ENCODE results near the gene CNPY3.

Gene CNPY3

DNA sequence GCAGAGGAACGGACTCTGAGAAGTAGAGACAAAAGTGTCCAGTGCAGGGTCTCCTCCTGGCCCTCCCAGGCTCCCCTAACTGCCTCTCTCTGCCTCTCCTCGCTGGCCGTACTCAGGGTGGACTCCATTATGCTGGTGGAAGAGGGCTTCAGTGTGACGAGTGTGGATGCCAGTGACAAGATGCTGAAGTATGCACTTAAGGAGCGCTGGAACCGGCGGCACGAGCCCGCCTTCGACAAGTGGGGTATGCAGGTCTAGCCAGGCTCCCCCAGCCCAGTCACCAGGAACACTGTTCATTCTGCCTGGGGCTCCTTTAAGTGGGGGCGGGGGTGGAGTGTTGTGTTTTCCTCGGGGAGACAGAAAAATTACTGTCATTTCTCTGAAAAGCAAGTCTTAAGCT, 32.8 kb downstream of the CNPY3 start:
- no peak for DNase-seq

DNA sequence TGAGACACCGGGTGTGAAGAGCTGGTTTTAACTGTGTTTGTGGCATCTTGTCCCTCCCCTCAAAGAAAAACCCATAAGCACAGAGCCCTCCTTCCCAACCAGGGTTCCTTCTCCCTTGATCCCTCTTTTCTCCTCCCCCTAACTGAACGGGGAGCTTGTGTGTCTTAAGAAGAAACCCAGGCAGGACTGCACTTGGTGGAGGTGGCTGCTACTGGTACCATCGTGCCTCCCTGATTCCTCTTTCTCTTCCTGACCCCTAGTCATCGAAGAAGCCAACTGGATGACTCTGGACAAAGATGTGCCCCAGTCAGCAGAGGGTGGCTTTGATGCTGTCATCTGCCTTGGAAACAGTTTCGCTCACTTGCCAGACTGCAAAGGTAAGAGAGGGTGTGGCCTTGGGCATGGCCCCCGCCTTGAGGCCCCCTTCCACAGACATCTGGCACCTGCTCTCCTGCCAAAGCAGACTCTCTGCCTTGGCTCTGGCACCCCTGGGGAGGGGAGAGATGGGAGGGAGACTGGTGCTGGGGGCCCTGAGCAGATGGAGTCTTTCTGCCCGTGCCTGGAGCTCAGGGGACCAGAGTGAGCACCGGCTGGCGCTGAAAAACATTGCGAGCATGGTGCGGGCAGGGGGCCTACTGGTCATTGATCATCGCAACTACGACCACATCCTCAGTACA, 33.4 kb downstream of the CNPY3 start:
- Mint-ChIP-seq H3K27me3 (peaks cover 8% of the 10 kb centered on the region), H3K9me3 (no peaks in the 10 kb centered on the region), H3K27ac (no peak overlapping the region), H3K4me3 (no peak overlapping the region), H3K4me1 (peaks cover 32% of the 10 kb centered on the region)
- ATAC-seq (no peak), DNase-seq (no peak)

More for the DNA sequence above, 32.8 kb downstream of the CNPY3 start:
- H3K27ac Mint-ChIP-seq = no peak overlapping the region
- peaks cover 8% of the 10 kb centered on the region for H3K27me3 Mint-ChIP-seq
- peaks cover 27% of the 10 kb centered on the region for H3K4me1 Mint-ChIP-seq
- ATAC-seq = no peak
- no peak overlapping the region for H3K4me3 Mint-ChIP-seq
- no peaks in the 10 kb centered on the region for H3K9me3 Mint-ChIP-seq

DNA sequence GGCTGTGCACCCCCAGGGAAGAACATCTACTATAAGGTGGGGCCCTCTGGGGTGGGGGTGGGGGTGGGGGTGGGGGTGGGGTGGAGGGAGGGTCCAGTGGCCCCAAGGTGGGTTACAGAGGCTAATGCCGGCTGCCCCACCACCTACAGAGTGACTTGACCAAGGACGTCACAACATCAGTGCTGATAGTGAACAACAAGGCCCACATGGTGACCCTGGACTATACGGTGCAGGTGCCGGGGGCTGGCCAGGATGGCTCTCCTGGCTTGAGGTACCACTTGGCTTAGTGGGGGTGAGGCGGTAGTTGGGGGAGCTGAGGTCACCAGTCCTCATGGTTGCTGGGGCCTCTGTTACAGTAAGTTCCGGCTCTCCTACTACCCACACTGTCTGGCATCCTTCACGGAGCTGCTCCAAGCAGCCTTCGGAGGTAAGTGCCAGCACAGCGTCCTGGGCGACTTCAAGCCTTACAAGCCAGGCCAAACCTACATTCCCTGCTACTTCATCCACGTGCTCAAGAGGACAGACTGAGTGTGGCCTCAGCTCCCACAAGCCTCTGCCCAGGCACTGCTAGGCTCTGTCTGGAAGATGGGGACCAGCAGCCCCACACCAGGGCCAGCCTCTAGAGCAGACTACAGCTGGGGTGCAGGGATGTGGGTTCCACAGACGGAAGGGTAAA, 34.0 kb downstream of the CNPY3 start:
- DNase-seq = no peak
- ATAC-seq = no peak
- H3K27ac Mint-ChIP-seq = no peak overlapping the region
- H3K27me3 Mint-ChIP-seq = peaks cover 8% of the 10 kb centered on the region
- H3K9me3 Mint-ChIP-seq = no peaks in the 10 kb centered on the region
- H3K4me3 Mint-ChIP-seq = no peak overlapping the region
- peaks cover 32% of the 10 kb centered on the region for H3K4me1 Mint-ChIP-seq

DNA sequence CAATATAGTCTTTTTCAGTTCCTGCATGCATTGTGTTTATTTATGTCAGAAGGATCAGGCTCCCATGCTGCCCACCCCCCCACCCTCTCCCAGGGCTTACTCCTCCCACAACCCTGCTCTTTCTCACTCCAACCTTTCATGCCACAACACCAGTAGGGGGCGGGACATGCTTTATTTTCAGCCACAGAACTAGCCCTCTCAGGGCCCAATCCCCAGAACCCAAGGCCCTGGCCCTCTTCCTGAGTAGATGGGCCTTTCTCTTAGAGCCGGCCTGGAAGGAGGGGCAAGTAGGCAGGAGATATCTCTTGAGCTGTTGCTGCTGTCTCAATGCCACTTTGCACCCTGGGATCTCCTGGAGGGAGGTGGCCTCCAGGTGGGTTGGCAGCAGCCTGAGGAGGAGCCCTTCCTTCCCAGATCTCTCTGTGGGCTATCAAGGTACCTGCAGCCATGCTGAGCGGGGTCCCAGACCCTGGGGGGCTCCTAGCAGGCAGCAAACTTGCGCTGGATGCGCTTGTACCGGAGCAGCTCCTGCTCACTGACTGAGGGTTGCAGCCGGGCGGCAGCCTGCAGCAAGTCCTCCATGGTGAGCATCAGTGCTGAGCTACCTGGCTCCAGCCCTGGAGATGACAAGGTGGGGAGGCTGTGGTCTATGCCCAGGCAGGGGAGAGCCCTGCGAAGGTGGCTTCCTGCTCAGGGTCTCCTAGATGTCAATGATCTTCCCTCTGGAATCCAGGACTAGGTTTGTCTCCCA, 34.8 kb downstream of the CNPY3 start:
- no peaks in the 10 kb centered on the region for H3K9me3 Mint-ChIP-seq
- no peak overlapping the region for H3K27ac Mint-ChIP-seq
- peak in 1 of 2 donors; percentile 35 for DNase-seq
- no peak overlapping the region for H3K4me3 Mint-ChIP-seq
- H3K27me3 Mint-ChIP-seq = peaks cover 8% of the 10 kb centered on the region
- H3K4me1 Mint-ChIP-seq = peaks cover 32% of the 10 kb centered on the region
- ATAC-seq = peak; percentile 64

DNA sequence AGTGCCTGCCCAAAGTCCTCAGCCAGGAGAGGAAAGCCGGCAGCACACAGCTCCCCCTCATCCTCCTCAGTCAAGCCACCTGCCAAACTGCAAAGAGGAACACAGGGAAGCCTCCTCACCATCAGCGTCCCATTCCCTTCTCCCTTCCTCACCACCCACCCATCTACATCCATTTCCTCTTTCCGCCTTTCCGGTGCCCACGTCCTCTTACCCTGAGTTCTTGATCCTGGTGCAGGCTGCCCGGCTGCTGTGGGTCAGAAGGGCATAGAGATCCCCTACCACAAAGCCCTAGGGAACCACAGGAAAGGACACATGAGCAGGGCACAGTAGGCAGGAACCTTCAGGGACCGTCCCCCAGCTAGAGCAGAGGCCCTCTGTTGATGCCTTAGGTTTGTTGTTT, 37.3 kb downstream of the CNPY3 start:
- no peak for ATAC-seq
- no peak for DNase-seq
- H3K9me3 Mint-ChIP-seq = no peaks in the 10 kb centered on the region
- H3K27ac Mint-ChIP-seq = no peak overlapping the region
- H3K4me3 Mint-ChIP-seq = no peak overlapping the region
- H3K27me3 Mint-ChIP-seq = no peaks in the 10 kb centered on the region
- peaks cover 21% of the 10 kb centered on the region for H3K4me1 Mint-ChIP-seq

DNA sequence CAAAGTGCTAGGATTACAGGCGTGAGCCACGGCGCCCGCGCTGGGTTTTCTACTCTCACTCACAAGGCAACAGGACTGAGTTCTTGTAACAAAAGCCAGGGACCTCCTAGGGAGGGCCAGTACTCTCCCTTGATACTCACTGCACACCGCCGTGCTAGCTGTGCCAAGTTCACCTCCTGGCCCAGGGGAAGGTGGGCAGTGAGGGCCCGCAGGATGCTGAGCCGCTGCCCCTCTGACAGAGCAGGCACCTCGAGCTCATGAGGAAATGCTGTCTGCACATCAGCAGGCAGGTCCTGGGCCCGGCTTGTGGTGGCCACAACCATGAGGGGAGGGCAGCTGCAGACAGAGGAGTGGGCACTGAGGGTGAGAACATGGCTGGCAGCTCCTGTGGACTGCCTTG, 37.9 kb downstream of the CNPY3 start:
- Mint-ChIP-seq H3K27ac (no peak overlapping the region), H3K9me3 (no peaks in the 10 kb centered on the region), H3K4me1 (peaks cover 27% of the 10 kb centered on the region), H3K4me3 (no peak overlapping the region), H3K27me3 (no peaks in the 10 kb centered on the region)
- ATAC-seq (no peak), DNase-seq (no peak)

DNA sequence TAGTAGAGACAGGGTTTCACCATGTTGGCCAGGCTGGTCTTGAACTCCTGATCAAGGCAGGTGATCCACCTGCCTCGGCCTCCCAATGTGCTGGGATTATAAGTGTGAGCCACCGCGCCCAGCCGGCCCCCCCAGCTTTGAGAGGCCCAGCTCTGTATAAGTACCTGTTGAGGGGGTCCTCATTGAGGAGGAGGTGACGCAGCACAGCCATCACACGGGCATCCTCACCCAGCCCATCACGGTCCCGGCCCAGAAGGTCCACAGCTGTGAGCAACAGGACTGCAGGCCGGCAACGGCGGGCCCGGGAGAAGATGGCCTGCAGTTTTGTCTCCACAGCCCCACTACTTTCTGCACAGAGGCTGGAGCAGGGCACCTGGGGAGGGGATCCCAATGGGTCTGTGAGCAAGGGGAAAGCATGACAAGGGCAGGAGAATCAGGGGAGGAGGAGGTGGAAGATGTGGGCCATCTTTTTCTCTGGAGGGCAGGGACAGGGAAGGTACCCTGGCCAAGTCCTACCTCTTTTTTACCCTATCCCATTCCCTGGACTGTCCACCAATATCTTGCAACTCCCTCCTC, 38.9 kb downstream of the CNPY3 start:
- peaks cover 28% of the 10 kb centered on the region for H3K4me1 Mint-ChIP-seq
- no peak overlapping the region for H3K27ac Mint-ChIP-seq
- H3K9me3 Mint-ChIP-seq = no peaks in the 10 kb centered on the region
- ATAC-seq (no peak), DNase-seq (no peak)
- H3K27me3 Mint-ChIP-seq = no peaks in the 10 kb centered on the region
- no peak overlapping the region for H3K4me3 Mint-ChIP-seq

DNA sequence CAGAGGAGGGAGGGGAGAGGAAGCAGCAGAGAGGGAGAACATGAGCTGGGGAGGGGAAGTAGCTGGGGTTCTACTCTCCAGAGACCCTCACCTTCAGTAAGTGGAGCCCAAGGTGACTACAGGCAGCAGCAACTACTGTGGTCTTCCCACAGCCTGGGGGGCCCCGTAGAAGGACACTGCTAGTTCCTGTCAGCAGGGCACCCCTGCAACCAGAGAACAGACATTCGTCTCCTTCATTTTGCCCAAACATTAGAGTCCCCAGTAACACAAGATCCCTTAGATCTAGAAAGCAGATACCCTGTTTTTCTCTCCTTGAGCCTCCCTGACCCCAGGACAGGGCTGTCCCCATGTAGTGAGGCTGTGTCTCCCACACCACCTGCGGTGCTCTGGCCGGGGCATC, 39.5 kb downstream of the CNPY3 start:
- ATAC-seq (no peak), DNase-seq (no peak)
- no peaks in the 10 kb centered on the region for H3K27me3 Mint-ChIP-seq
- no peak overlapping the region for H3K27ac Mint-ChIP-seq
- H3K4me1 Mint-ChIP-seq = peaks cover 28% of the 10 kb centered on the region
- no peak overlapping the region for H3K4me3 Mint-ChIP-seq
- no peaks in the 10 kb centered on the region for H3K9me3 Mint-ChIP-seq

DNA sequence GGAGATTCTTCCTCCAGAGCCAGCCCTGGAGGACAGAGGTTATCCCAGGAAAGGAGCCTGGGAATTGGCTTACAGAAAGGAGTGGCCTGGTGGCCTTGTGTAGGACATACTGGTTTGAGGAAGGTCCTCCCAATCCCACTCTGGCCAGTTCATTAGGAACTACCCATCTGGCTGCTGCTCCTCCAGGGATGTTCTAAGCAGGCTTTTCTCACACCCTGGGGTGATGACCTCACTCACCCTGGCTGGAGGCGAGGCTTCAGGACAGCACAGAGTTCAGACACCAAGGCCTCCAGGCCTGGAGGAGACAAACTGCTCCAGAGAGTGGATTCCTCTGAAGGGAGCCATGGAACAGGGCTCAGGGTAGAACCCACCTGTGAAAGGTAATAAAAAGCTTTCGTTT, 40.2 kb downstream of the CNPY3 start:
- ATAC-seq (no peak), DNase-seq (no peak)
- H3K4me1 Mint-ChIP-seq = peaks cover 28% of the 10 kb centered on the region
- H3K27me3 Mint-ChIP-seq = no peaks in the 10 kb centered on the region
- H3K9me3 Mint-ChIP-seq = no peaks in the 10 kb centered on the region
- no peak overlapping the region for H3K4me3 Mint-ChIP-seq
- no peak overlapping the region for H3K27ac Mint-ChIP-seq

DNA sequence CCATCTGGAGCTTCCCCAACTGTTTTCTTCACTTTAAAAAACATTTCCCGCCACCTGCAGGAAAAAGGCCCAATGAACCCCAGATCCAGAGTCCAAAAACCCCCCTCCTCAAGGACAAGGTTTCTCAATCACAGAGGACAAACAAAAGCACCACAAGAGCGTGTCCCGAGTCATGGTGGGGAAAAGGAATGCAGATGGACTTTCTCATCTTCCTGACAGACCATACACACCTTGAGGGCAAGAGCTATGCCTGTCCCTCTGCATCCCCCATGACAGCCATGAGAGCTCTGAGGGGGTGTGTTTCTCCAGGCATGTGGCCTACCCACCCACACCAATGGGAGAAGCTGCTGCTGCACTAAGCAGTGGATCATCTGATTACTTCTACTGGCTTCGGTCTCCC, 40.7 kb downstream of the CNPY3 start:
- H3K4me3 Mint-ChIP-seq = no peak overlapping the region
- no peaks in the 10 kb centered on the region for H3K27me3 Mint-ChIP-seq
- no peak for ATAC-seq
- H3K4me1 Mint-ChIP-seq = peaks cover 33% of the 10 kb centered on the region
- peak overlapping the region in 1 of 2 donors; percentile 54 for H3K27ac Mint-ChIP-seq
- no peak for DNase-seq
- no peaks in the 10 kb centered on the region for H3K9me3 Mint-ChIP-seq

DNA sequence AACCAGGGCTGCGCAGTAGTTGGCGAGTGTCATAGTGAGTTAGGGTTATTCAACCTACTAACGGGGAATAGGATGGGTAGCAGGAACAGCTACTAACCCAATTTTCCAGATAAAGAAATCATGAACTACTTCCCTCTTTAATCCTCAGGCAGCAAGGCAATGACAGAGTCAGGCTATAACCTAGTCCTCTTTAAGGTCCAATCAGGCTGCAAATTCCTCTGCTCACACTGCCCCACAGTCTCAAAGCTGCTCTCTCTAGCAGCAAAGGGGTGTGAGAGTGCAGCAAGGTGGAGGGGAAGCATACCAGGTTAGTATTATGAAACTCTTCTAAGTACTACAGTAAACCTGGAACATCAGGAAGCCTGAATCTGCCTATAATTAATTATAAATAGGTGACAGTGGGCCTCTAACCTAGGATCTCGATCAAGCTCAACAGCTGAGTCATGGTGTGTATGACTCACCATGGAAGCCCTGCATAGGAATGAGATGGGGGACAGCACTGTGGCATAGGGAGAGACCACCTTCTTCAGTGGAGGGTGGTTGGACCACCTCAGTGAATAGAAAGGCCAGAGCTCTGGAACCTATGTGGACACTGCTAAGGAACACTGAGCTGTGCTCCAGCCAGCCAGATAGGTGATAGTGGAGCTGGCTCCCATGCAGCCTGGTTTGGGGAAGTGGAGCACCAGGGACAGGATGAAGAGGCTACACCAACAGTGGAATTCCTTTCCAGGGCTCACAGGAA, 41.8 kb downstream of the CNPY3 start:
- Mint-ChIP-seq H3K4me1 (peaks cover 43% of the 10 kb centered on the region), H3K9me3 (no peaks in the 10 kb centered on the region), H3K27ac (peak overlapping the region in 1 of 2 donors; percentile 12), H3K27me3 (no peaks in the 10 kb centered on the region), H3K4me3 (peak overlapping the region in 1 of 2 donors; percentile 50)
- ATAC-seq = peak; percentile 40
- DNase-seq = no peak

DNA sequence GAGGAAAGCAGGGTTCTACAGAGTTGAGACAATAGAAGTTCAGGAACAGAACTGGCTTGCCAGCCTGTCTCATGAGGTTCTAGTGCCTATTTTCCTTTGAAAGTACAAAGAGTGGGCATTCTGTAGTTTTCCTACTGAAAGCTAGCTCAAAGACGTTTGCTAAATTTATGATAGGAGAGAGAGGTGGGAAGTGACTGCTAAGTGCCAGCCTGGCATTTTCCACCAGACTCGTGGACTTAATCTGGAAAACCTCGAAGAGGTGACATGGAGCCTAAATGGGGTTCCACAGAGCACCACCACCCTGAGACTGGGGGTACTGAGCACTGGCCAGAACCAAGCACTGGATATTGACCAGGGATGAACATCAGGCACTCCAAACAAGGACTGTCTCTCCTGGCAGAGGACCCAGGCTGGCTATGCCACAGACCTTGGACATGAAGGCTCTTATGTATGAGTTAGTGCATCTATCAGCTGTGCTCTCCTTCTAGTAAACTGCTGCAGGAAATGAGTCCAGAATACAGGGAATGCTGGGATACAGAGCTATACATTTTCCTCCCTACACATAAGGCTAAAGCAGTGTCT, 42.6 kb downstream of the CNPY3 start:
- Mint-ChIP-seq H3K9me3 (no peaks in the 10 kb centered on the region), H3K4me3 (no peak overlapping the region), H3K27me3 (no peaks in the 10 kb centered on the region), H3K27ac (no peak overlapping the region), H3K4me1 (peaks cover 46% of the 10 kb centered on the region)
- no peak for DNase-seq
- ATAC-seq = no peak

DNA sequence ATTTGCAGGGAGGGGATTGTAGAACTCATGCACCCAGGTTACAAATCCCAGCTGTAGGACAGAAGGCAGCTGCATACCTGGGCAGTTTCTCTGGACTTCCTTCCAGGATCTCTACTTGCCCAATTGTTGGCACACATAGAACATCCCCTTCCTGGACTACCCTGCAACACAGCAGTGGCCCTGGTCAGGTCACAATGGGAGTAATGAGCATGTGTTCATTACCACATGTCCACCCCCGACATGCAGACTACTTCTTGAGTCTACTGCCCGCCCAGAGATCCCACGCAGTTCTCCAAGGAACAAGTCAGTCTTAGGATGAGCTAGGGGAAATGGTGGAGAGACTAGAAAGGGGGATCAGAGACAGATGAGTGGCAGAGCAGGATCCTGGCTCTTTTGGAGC, 44.6 kb downstream of the CNPY3 start:
- ATAC-seq (no peak), DNase-seq (no peak)
- H3K4me3 Mint-ChIP-seq = no peak overlapping the region
- H3K9me3 Mint-ChIP-seq = no peaks in the 10 kb centered on the region
- peaks cover 58% of the 10 kb centered on the region for H3K4me1 Mint-ChIP-seq
- no peaks in the 10 kb centered on the region for H3K27me3 Mint-ChIP-seq
- H3K27ac Mint-ChIP-seq = peak overlapping the region in 1 of 2 donors; percentile 34

DNA sequence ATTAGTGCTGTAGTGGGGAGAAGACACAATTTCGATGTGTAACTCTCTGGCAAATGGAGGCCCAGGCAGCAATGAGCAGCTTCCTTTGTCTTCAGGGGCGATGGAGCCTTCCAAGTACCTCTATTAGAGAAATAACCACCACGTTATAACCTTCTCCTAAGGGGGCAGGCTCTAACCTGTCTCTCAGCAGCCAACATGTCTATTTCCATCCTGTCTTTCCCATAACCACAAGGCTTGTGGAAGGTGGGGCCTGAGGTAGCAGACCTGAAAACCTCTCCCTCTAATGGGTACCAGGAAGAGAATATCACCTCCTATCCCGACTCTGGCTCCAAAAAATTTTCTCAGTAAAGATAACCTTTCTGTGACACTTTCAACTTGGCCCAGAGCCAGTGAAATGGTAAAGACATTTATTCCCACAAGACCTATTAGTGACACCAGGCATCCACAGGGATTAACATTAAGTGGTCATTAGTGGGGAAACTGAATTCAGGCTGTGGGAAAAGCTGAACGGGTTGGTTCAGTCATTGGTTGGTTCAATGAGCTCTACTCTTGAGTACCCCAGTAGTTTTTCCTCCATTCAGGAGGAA, 45.7 kb downstream of the CNPY3 start:
- no peak for DNase-seq
- peaks cover 68% of the 10 kb centered on the region for H3K4me1 Mint-ChIP-seq
- no peak for ATAC-seq
- H3K27me3 Mint-ChIP-seq = no peaks in the 10 kb centered on the region
- no peaks in the 10 kb centered on the region for H3K9me3 Mint-ChIP-seq
- no peak overlapping the region for H3K27ac Mint-ChIP-seq
- no peak overlapping the region for H3K4me3 Mint-ChIP-seq

DNA sequence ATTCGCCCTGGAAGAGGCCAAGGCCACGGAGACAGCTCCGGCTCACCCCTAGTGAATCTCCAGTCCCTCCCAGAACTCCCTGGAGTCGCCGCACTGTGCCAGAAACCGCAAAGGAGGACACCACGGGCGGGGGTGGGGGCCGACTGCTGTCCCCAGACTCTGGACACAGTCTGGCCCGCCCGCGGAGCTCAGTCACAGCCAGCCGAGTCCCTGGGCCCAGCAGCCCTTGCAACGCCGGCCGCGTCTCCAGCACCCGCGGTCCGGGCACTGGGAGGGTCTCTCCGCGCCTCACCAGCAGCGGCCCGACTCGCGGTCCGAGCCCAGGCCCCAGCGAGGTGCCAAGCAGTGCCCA, 49.2 kb downstream of the CNPY3 start:
- Mint-ChIP-seq H3K4me3 (peak overlapping the region; percentile 66 to 92), H3K27ac (peak overlapping the region; percentile 86 to 93), H3K9me3 (no peaks in the 10 kb centered on the region), H3K4me1 (peaks cover 59% of the 10 kb centered on the region), H3K27me3 (no peaks in the 10 kb centered on the region)
- DNase-seq (peak in 1 of 2 donors; percentile 25), ATAC-seq (no peak)

Measured in stimulated activated naive CD8-positive, alpha-beta T cell treated with anti-CD3 and anti-CD28 coated beads, Interleukin-15, amount 100 ng/mL, for 72 hours (primary cell).